Mesangial cell (primary cell): ENCODE data around the gene AADACL3. TPM values are rescaled to one million over a fixed set of nuclear protein-coding genes. Genes with fewer than 3 reads are reported as not detected.

Experiments used
- total RNA-seq: library from RNA; depleted of rRNA; stranded (reverse); fragments of >200 nt; gene quantifications from 2 replicates; pipeline ENCODE4 v1.2.3, GENCODE V29; 2015

The AADACL3 gene, protein sequence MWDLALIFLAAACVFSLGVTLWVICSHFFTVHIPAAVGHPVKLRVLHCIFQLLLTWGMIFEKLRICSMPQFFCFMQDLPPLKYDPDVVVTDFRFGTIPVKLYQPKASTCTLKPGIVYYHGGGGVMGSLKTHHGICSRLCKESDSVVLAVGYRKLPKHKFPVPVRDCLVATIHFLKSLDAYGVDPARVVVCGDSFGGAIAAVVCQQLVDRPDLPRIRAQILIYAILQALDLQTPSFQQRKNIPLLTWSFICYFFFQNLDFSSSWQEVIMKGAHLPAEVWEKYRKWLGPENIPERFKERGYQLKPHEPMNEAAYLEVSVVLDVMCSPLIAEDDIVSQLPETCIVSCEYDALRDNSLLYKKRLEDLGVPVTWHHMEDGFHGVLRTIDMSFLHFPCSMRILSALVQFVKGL
- not detected in 2 replicates for total RNA-seq

DNA sequence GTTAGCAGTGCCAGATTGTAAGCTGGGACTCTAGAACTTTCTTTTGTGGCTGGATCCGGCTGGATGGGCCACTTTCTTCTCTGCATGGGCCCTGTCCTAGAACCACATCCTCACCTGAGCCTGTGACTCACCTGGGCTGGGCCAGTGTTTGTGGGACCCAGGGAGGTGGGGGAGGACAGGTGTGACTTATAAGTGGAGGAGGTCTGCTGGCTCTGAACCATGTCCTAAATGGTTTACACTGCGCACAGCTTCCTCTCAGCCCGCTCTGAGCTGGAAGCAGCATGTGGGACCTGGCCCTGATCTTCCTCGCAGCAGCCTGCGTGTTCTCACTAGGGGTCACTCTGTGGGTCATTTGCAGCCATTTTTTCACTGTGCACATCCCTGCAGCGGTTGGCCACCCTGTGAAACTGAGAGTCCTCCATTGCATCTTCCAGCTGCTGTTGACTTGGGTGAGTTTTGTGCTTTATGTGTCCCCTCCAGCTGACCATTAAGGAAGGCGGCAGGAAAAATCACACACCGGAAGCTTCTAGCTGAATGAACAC, at the start of gene AADACL3:
Gene AADACL3 (plus strand): TSS at position 215 of the 542 bp plus-strand sequence. CDS start 67 bp downstream, at position 282.

DNA sequence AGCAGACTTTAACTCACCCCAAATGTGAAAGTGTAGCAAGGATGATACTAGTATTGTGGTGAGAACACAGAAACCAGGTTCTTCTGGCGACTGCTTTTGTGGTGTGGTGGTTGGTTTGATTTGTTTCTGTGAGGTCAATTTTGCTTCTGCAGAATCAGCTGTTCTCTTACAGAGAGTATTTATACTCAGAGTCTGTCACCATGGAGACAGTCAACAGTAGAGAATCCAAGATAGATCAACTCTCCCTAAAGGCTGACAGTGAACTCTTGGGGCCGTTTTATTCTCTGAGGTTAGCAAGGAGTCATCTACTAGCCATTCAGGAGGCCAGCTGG, 30.0 kb downstream of the AADACL3 start, which contains the start of gene CFAP107:
Gene CFAP107 (plus strand): TSS at position 209 of the 332 bp plus-strand sequence. CDS start 231 bp downstream, outside the sequence.

DNA sequence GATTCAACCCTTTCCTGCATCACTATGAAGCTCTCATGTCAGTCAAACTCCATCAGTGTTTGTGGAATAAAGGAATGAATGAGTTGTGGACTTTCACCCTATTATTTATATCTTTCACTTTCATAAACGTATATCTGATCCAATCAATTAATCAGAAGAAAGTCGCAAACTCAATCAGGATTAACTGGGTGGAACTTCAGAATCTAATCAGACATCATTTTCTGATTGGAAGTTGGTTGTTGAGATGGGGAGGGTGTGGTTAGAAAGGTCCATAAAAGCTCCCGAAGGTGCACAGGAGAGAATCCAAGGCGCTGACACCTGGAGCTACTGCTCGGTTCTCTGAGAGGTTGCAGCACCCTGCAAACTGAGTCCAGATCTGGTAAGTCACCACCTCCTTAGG, 57.5 kb downstream of the AADACL3 start, which contains the start of gene PRAMEF12:
Gene PRAMEF12 (plus strand): TSS at position 301 of the 400 bp plus-strand sequence. CDS start 1,130 bp downstream, outside the sequence.

Other genes starting within 250 kb of the AADACL3 start
- 61.3 and 430 TPM in 2 replicates for gene DHRS3, start 97.9 kb upstream of the AADACL3 start, total RNA-seq
- gene AADACL4, start 72.0 kb upstream of the AADACL3 start, total RNA-seq, result 0.13 TPM in 1 of 2 replicates, not detected in the other
- not detected in 2 replicates for gene CFAP107, start 30.1 kb downstream of the AADACL3 start, total RNA-seq
- gene PRAMEF12, start 57.6 kb downstream of the AADACL3 start, total RNA-seq, result not detected in 2 replicates
- gene PRAMEF1, start 75.3 kb downstream of the AADACL3 start, total RNA-seq, result not detected in 2 replicates
- gene PRAMEF11, start 115.3 kb downstream of the AADACL3 start, total RNA-seq, result not detected in 2 replicates
- gene HNRNPCL1, start 132.6 kb downstream of the AADACL3 start, total RNA-seq, result not detected in 2 replicates
- not detected in 2 replicates for gene PRAMEF2, start 141.0 kb downstream of the AADACL3 start, total RNA-seq
- not detected in 2 replicates for gene PRAMEF4, start 170.1 kb downstream of the AADACL3 start, total RNA-seq
- gene PRAMEF10, start 182.2 kb downstream of the AADACL3 start, total RNA-seq, result not detected in 2 replicates
- gene PRAMEF7, start 200.5 kb downstream of the AADACL3 start, total RNA-seq, result not detected in 2 replicates
- gene PRAMEF6, start 231.5 kb downstream of the AADACL3 start, total RNA-seq, result not detected in 2 replicates